Smooth muscle cell (in vitro differentiated cells): ENCODE measurements around the gene MRPS18B. TPM values are rescaled to one million over a fixed set of nuclear protein-coding genes. Genes with fewer than 3 reads are reported as not detected.

ENCODE experiments used
- DNase-seq: peaks from one replicate; lab custom pipeline; 2025; ENCODE audit not compliant: unreplicated experiment; lab: John Stamatoyannopoulos, UW
- H2AFZ ChIP-seq: fragments of 200-600 bp; sonication (generic); 2 replicates; pipeline ENCODE4 v1.6.0; 2016; ENCODE audit warnings: antibody characterized with exemption, low read depth, mild to moderate bottlenecking
- H3F3A ChIP-seq: fragments of 200-600 bp; sonication (generic); 2 replicates; pipeline ENCODE4 v1.6.0; 2017; ENCODE audit warnings: antibody characterized with exemption, low read depth
- H3K27ac ChIP-seq: fragments of 200-600 bp; sonication (generic); 2 replicates; pipeline ENCODE4 v1.5.1; 2016; ENCODE audit warnings: low read depth, mild to moderate bottlenecking
- H3K27me3 ChIP-seq: fragments of 200-600 bp; sonication (generic); 2 replicates; pipeline ENCODE4 v1.6.1; 2016; ENCODE audit warnings: low read depth, mild to moderate bottlenecking
- H3K36me3 ChIP-seq: fragments of 200-600 bp; sonication (generic); 2 replicates; pipeline ENCODE4 v1.5.1; 2016; ENCODE audit warnings: low read depth
- H3K4me1 ChIP-seq: fragments of 200-600 bp; sonication (generic); 2 replicates; pipeline ENCODE4 v1.5.1; 2016; ENCODE audit warnings: low read depth
- H3K4me2 ChIP-seq: fragments of 200-600 bp; sonication (generic); 2 replicates; pipeline ENCODE4 v1.6.0; 2016; ENCODE audit warnings: mild to moderate bottlenecking
- H3K4me3 ChIP-seq: fragments of 200-600 bp; sonication (generic); 2 replicates; pipeline ENCODE4 v1.5.1; 2016; ENCODE audit warnings: mild to moderate bottlenecking
- H3K79me2 ChIP-seq: fragments of 200-600 bp; sonication (generic); 2 replicates; pipeline ENCODE4 v1.6.0; 2016; ENCODE audit warnings: low read depth, mild to moderate bottlenecking
- H3K9ac ChIP-seq: fragments of 200-600 bp; sonication (generic); 2 replicates; pipeline ENCODE4 v1.6.0; 2016; ENCODE audit warnings: low read depth
- H3K9me3 ChIP-seq: fragments of 200-600 bp; sonication (generic); replicated peaks from 2 replicates; pipeline ENCODE4 v1.5.1; 2016; ENCODE audit warnings: low read depth
- H4K20me1 ChIP-seq: fragments of 200-600 bp; sonication (generic); 2 replicates; pipeline ENCODE4 v1.6.0; 2016; ENCODE audit warnings: low read depth
- CTCF ChIP-seq: fragments of 200-600 bp; sonication (generic); IDR thresholded peaks from 2 replicates; pipeline ENCODE4 v1.5.1; 2017; ENCODE audit warnings: borderline replicate concordance, mild to moderate bottlenecking, antibody characterized with exemption; ENCODE audit not compliant: insufficient read depth, poor library complexity, severe bottlenecking
- WGBS: methylation state at CpG from one replicate; pipeline ENCODE4 v1.1.7; 2016; ENCODE audit warnings: low lambda C conversion rate; 5-methylcytosine and 5-hydroxymethylcytosine counted together
- polyA plus RNA-seq: library from polyadenylated mRNA; unstranded; fragments of >200 nt; fragmentation: Nextera tagmentation; extraction: Ambion mirVana; gene quantifications from 2 replicates; pipeline ENCODE4 v1.2.1, GENCODE V29; 2016
- total RNA-seq: library from RNA; depleted of rRNA; stranded (reverse); fragments of >200 nt; gene quantifications from 2 replicates; pipeline ENCODE4 v1.2.3, GENCODE V29; 2014

The MRPS18B gene
- total and polyA plus RNA-seq, 2 experiments from 2014 or later = 53.2 to 70.0 TPM

GRCh38 chr6:30625511-30625910, 7.9 kb downstream of the MRPS18B start:
- Histone ChIP-seq H3K27ac (peak overlapping the region; percentile 72), H3K9ac (no peak overlapping the region)

GRCh38 chr6:30626484-30627366, 9.1 kb downstream of the MRPS18B start, which contains the start of gene ATAT1:
TSS of gene ATAT1 (plus strand) at chr6:30626874.
- H3K9me3 ChIP-seq = no peaks in the 10 kb centered on the region
- H2AFZ ChIP-seq = peak within 1 kb of the TSS; percentile 43
- peak; percentile 39 for DNase-seq
- H3F3A ChIP-seq = peaks cover 7% of the 10 kb centered on the region
- H3K79me2 ChIP-seq = peaks cover 21% of the 10 kb centered on the region
- WGBS = 8% methylated on average over 25 of the region's 36 CpGs
- H3K27me3 ChIP-seq = no peaks in the 10 kb centered on the region
- peak; percentile 26 for TF ChIP-seq CTCF
- H3K27ac ChIP-seq = peak within 1 kb of the TSS; percentile 72
- peak within 1 kb of the TSS; percentile 90 for H3K4me2 ChIP-seq
- H4K20me1 ChIP-seq = no peaks in the 10 kb centered on the region
- peak within 1 kb of the TSS; percentile 60 for H3K4me3 ChIP-seq
- no peaks in the 10 kb centered on the region for H3K36me3 ChIP-seq
- H3K9ac ChIP-seq = peak within 1 kb of the TSS; percentile 66
- peaks cover 6% of the 10 kb centered on the region for H3K4me1 ChIP-seq

More at GRCh38 chr6:30625511-30625910, 7.9 kb downstream of the MRPS18B start:
- Histone ChIP-seq H3K9me3 (no peaks in the 10 kb centered on the region), H3K36me3 (no peaks in the 10 kb centered on the region), H4K20me1 (no peaks in the 10 kb centered on the region), H3K4me3 (no peak overlapping the region), H3F3A (peaks cover 7% of the 10 kb centered on the region), H2AFZ (no peak overlapping the region), H3K4me2 (no peak overlapping the region), H3K27me3 (no peaks in the 10 kb centered on the region), H3K79me2 (peaks cover 21% of the 10 kb centered on the region), H3K4me1 (peaks cover 6% of the 10 kb centered on the region)
- WGBS = 98% methylated on average over 8 of the region's 8 CpGs
- DNase-seq = no peak
- no peak for TF ChIP-seq CTCF

- no peak overlapping the region for H3K4me3 ChIP-seq
- no peaks in the 10 kb centered on the region for H4K20me1 ChIP-seq
- no peak for TF ChIP-seq CTCF
- H3K4me1 ChIP-seq = no peaks in the 10 kb centered on the region
- H3K27ac ChIP-seq = no peak overlapping the region
- no peaks in the 10 kb centered on the region for H3K79me2 ChIP-seq
- no peaks in the 10 kb centered on the region for H3K27me3 ChIP-seq
- H3K36me3 ChIP-seq = peaks cover 3% of the 10 kb centered on the region
- no peak overlapping the region for H3K9ac ChIP-seq
- no peaks in the 10 kb centered on the region for H3K9me3 ChIP-seq
- no peaks in the 10 kb centered on the region for H3F3A ChIP-seq
- DNase-seq = no peak
- no peak overlapping the region for H2AFZ ChIP-seq
- WGBS = 100% methylated on average over 3 of the region's 3 CpGs
- no peak overlapping the region for H3K4me2 ChIP-seq
Measured at GRCh38 chr6:30635834-30636233, 18.2 kb downstream of the MRPS18B start.
